NCI-H2171 treated with DMSO at 0.1 percent for 48 hours (cell line): ENCODE measurements around the gene KRTAP19-4.

Experiments used
- DNase-seq: peaks from one replicate; lab custom pipeline; 2025; lab: John Stamatoyannopoulos, UW

KRTAP19-4 gene, protein sequence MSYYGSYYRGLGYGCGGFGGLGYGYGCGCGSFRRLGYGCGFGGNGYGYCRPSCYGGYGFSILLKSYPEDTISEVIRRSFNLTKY

DNA sequence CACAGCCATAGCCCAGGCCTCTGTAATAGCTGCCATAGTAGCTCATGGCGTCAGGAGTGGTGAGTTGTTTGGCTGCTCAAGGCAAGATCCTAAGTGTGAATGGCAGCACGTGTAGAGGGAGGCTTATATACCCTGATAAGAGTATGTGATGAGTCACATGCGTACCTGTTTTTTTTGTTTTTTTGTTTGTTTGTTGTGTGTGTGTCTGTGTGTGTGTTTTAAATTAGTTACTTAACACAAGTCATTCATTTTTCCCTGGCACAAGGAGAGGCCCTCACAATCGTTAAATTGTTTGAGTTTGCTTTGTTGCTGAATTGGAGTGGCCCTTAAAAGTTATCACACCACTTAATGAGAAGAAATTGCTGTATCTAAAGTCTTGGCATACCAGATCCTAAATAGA lies at the start of gene KRTAP19-4:
Gene KRTAP19-4, minus strand, starts transcription at position 101 of the 400 bp plus-strand sequence. Its CDS starts 55 bp downstream, at position 46.
- no peak for DNase-seq

DNA sequence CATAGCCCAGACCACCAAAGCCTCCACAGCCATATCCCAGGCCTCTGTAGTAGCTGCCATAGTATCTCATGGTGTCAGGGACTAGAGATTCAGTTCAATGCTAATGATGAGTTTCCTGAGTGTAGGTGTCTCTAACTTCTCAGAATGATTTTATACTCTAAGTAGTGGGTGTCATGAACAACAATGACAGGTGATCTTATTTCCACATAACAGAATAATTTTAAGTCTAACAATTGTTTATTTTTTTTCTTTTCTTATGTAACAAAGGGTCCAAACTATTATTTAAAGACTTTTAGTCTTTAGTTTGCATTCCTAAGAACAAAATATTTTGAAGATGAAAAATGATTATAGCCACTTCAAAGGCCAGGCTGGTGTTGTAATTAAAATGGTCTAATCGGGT lies 44.8 kb upstream of the KRTAP19-4 start, which contains the start of gene KRTAP19-6:
Gene KRTAP19-6, minus strand, starts transcription at position 101 of the 400 bp plus-strand sequence. Its CDS starts 31 bp downstream, at position 70.
- no peak for DNase-seq

DNA sequence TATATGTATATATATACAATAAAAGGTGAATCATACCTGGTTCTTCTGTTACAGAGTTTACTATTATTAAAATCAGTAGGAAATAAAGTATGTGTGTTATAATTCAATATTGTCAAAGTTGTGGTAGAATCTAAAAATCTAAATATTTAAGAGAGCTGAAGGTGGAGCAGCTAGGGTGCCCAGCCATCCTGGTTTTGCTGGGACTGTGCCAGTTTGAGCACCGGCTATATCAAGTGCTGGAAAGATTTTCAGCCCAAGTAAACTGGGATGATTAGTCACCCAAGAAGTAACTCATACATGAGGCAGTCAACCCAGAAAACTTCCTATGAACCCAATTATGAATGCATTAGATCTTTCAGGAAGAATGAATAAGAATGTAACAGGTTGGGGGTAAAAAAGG lies 21.9 kb upstream of the KRTAP19-4 start:
- no peak for DNase-seq

- DNase-seq = no peak
These were observed 18.7 kb upstream of the KRTAP19-4 start for GRCh38 chr21:30515681-30516080.

- DNase-seq = peak; percentile 2
These were observed 8.7 kb upstream of the KRTAP19-4 start for GRCh38 chr21:30505621-30506205.

DNA sequence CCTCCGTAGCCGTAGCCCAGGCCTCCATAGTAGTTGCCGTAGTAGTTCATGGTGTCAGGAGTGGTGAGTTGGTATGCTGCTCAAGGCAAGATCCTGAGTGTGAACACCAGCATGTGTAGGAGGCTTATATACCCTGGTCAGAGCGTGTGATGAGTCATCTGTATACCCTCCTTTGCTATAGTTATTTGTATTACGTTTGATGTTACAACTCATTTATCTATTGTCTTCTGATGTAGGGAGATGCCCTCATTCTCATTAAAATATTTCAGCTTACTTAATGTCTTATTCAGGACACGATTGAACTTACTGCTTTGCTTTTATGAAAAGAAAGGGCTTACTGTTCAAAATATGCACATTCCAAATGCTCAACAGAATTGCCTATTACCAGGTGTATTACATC lies 5.1 kb upstream of the KRTAP19-4 start, which contains the start of gene KRTAP19-5:
Gene KRTAP19-5, minus strand, starts transcription at position 101 of the 400 bp plus-strand sequence. Its CDS starts 51 bp downstream, at position 50.
- no peak for DNase-seq

GRCh38 chr21:30491963-30492428 lies 5.0 kb downstream of the KRTAP19-4 start, which contains the start of gene KRTAP19-3:
Gene KRTAP19-3 (minus strand): TSS chr21:30492013. CDS start chr21:30491957, 56 bp downstream.
- DNase-seq = no peak

GRCh38 chr21:30487336-30487735 lies 9.6 kb downstream of the KRTAP19-4 start, which contains the start of gene KRTAP19-2:
Gene KRTAP19-2 (minus strand): TSS chr21:30487436. CDS start chr21:30487348, 88 bp downstream.
- no peak for DNase-seq

GRCh38 chr21:30486180-30486579 lies 10.8 kb downstream of the KRTAP19-4 start:
- DNase-seq = no peak

DNA sequence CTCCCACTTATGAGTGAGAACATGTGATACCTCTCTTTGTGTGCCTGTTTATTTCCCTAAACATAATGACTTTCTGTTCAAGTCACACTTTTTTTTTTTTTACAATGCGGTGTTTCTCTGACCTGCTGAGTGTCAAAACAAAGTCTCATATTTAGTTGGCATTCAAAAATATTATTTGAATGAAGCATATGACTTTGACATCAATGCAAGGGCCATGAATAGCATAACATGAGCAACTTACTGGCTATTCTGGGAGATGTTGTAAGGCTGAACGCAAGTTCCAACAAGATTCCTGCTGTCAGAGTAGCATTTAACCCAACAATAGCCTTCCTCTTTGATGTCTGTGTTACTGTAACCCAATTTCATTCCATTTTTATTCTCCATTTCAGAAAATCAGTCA lies 14.8 kb downstream of the KRTAP19-4 start:
- DNase-seq = no peak

DNA sequence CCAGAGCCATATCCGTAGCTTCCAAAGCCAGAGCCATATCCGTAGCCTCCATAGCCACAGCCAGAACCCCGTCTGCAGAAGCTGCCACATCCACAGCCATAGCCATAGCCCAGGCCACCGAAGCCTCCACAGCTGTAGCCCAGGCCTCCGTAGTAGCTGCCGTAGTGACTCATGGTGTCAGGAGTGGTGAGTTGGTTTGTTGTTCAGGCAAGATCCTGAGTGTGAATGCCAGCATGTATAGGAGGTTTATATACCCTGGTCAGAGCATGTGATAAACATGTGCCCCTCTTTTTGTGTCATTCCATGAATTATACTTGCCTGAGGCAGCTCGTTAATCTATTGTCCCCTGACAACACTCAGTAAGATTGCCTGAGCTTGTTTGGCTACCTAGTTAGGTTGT lies 16.8 kb downstream of the KRTAP19-4 start, which contains the start of gene KRTAP19-1:
Gene KRTAP19-1, minus strand, starts transcription at position 223 of the 400 bp plus-strand sequence. Its CDS starts 50 bp downstream, at position 173.
- no peak for DNase-seq

GRCh38 chr21:30479259-30479658 lies 17.7 kb downstream of the KRTAP19-4 start:
- no peak for DNase-seq

DNA sequence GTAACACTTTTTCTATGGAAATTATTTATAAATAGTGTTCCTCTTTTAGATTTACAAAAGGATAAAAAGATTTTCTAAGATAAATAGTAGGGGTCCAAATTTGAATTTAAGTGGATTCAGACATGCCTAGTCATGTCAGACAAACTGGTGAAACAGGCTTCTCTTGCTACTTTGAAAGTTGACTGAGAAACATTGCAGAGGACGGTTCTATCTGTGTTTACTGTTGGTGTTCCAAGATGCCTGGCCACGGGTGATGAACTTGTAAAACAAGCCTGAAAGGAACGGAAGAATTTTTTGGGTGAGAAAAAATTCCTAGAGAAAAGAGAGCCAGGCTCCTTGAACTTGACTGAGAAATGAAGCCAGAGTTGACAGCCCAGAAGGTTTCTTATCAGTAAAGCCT lies 19.0 kb downstream of the KRTAP19-4 start:
- DNase-seq = no peak

GRCh38 chr21:30468900-30469714 lies 27.9 kb downstream of the KRTAP19-4 start:
- DNase-seq = no peak

- peak; percentile 20 for DNase-seq
These were observed 33.3 kb downstream of the KRTAP19-4 start for GRCh38 chr21:30463713-30464112.

DNA sequence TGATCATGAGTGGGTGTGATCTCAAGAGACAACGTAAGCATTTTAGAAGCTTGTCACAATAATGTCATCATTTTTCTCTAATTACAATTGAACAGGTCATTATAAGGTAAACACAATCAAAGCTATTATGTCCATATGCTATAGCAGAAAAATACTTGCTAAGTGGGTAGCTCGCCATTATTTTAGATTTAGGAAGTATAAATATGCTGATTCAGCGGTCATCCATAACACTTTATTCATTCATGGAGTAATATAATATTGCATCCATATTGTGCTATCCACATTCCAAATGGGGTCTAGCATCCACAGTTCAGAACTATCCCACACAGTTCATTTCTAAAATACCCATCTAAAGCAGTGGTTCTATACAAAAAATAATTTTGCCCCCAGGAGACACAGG lies 48.5 kb downstream of the KRTAP19-4 start:
- no peak for DNase-seq

GRCh38 chr21:30447056-30447455 lies 49.9 kb downstream of the KRTAP19-4 start:
- no peak for DNase-seq
